ENCODE data around the gene TNFSF15. TPM values are rescaled to one million over a fixed set of nuclear protein-coding genes. Genes with fewer than 3 reads are reported as not detected.

Gene TNFSF15
- total RNA-seq, 1 donor from 2014 or later = not detected

GRCh38 chr9:114824110-114824509 lies 18.3 kb upstream of the TNFSF15 start:
- peaks cover 5% of the 10 kb centered on the region for H3K27me3 ChIP-seq (ENCODE audit: control insufficient read depth, insufficient read depth, low read length)
- no peak for FAIRE-seq
- H3K36me3 ChIP-seq (ENCODE audit: control insufficient read depth, insufficient read depth, low read length) = no peaks in the 10 kb centered on the region
- H3K4me3 ChIP-seq (ENCODE audit: low read depth, low read length) = no peak overlapping the region
- TF ChIP-seq, protein P1, sequence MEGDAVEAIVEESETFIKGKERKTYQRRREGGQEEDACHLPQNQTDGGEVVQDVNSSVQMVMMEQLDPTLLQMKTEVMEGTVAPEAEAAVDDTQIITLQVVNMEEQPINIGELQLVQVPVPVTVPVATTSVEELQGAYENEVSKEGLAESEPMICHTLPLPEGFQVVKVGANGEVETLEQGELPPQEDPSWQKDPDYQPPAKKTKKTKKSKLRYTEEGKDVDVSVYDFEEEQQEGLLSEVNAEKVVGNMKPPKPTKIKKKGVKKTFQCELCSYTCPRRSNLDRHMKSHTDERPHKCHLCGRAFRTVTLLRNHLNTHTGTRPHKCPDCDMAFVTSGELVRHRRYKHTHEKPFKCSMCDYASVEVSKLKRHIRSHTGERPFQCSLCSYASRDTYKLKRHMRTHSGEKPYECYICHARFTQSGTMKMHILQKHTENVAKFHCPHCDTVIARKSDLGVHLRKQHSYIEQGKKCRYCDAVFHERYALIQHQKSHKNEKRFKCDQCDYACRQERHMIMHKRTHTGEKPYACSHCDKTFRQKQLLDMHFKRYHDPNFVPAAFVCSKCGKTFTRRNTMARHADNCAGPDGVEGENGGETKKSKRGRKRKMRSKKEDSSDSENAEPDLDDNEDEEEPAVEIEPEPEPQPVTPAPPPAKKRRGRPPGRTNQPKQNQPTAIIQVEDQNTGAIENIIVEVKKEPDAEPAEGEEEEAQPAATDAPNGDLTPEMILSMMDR (IDR thresholded peaks at IDR 0.05; ENCODE audit: insufficient read depth, low read length, severe bottlenecking) = no peak
- no peak for DNase-seq (ENCODE audit: low read depth)

DNA sequence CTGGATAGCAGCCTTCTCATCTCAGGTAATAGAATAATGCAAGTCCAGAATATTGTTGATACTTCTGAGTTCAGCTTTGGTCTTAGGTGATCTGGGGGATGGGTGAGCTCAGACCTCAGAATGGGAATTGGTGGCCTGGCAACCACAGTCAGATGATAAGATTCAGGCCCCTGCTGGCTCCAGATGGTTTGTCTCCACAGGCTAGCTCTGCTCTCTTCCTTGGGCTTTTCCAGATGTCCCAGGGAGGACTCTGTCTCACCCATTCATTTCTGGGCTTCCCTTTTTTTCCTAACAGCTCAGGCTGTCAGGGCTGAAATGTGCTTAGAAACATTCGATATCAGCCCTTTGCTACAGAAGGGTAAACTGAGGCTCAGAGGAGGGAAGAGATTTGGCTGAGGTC lies 17.6 kb upstream of the TNFSF15 start:
- H3K36me3 ChIP-seq (ENCODE audit: control insufficient read depth, insufficient read depth, low read length) = no peaks in the 10 kb centered on the region
- no peak for FAIRE-seq
- no peak overlapping the region for H3K4me3 ChIP-seq (ENCODE audit: low read depth, low read length)
- H3K27me3 ChIP-seq (ENCODE audit: control insufficient read depth, insufficient read depth, low read length) = peaks cover 5% of the 10 kb centered on the region
- TF ChIP-seq, protein P1 (IDR thresholded peaks at IDR 0.05; ENCODE audit: insufficient read depth, low read length, severe bottlenecking) = no peak
- DNase-seq (ENCODE audit: low read depth) = no peak

GRCh38 chr9:114822708-114823107 lies 16.9 kb upstream of the TNFSF15 start:
- TF ChIP-seq, protein P1 (IDR thresholded peaks at IDR 0.05; ENCODE audit: insufficient read depth, low read length, severe bottlenecking) = no peak
- peaks cover 6% of the 10 kb centered on the region for H3K27me3 ChIP-seq (ENCODE audit: control insufficient read depth, insufficient read depth, low read length)
- DNase-seq (ENCODE audit: low read depth) (no peak), FAIRE-seq (no peak)
- H3K4me3 ChIP-seq (ENCODE audit: low read depth, low read length) = no peak overlapping the region
- no peaks in the 10 kb centered on the region for H3K36me3 ChIP-seq (ENCODE audit: control insufficient read depth, insufficient read depth, low read length)

DNA sequence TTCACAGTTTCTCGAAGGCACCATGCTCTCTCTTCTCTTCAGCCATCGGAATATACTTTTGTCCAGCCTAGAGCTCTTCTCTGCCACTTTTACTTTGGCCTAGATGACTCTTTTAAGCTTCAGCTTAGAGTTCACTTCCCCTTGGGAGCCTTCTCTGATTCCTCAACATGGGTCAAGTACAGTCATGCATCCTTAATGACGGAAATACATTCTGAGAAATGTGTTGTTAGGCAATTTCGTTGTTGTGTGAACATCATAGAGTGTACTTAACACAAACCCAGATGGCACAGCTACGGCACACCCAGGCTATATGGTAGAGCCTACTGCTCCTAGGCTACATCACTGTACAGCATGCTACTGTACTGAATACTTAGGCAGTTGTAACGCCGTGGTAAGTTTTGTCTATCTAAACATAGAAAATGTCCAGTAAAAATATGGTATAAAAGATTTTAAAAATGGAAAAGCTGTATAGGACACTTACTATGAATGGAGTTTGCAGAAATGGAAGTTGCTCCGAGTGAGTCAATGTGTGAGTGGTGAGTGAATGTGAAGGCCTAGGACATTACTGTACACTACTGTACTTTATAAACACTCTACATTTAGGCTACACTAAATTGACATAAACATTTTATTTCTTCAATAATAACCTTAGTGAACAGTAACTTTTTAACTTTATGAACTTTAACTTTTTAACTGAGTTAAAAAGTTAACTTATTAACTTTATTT lies 15.1 kb upstream of the TNFSF15 start:
- DNase-seq (ENCODE audit: low read depth) (no peak), FAIRE-seq (peak; percentile 43)
- TF ChIP-seq, protein P1 (IDR thresholded peaks at IDR 0.05; ENCODE audit: insufficient read depth, low read length, severe bottlenecking) = no peak

DNA sequence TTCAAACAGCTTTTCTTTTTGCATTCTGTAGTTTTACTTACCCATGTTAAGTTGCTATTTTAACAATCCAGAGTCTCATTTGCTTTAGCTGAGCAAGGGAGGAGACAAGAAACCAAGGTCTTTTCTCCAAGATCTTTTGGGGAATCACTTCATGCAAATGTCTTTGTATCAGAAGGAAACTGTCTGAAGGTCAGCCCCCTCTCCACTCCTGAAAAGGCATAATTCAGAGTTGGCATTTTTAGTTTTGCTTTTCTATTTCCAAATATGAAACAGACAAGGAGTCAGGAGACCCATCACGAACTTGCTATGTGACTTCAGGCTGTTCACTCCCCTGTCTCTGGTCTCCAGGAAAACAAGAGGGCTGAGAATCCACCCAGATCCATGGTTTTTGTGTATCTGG lies 12.3 kb upstream of the TNFSF15 start:
- peaks cover 5% of the 10 kb centered on the region for H3K27me3 ChIP-seq (ENCODE audit: control insufficient read depth, insufficient read depth, low read length)
- FAIRE-seq = no peak
- TF ChIP-seq, protein P1 (IDR thresholded peaks at IDR 0.05; ENCODE audit: insufficient read depth, low read length, severe bottlenecking) = no peak
- no peaks in the 10 kb centered on the region for H3K36me3 ChIP-seq (ENCODE audit: control insufficient read depth, insufficient read depth, low read length)
- DNase-seq (ENCODE audit: low read depth) = no peak
- no peak overlapping the region for H3K4me3 ChIP-seq (ENCODE audit: low read depth, low read length)

More for the DNA sequence above, 15.1 kb upstream of the TNFSF15 start:
- no peaks in the 10 kb centered on the region for H3K36me3 ChIP-seq (ENCODE audit: control insufficient read depth, insufficient read depth, low read length)
- H3K27me3 ChIP-seq (ENCODE audit: control insufficient read depth, insufficient read depth, low read length) = peaks cover 4% of the 10 kb centered on the region
- H3K4me3 ChIP-seq (ENCODE audit: low read depth, low read length) = no peak overlapping the region
